T47D (cell line): Measurements from ENCODE around the gene ULK3.
"Not testable (repeated sequence)": the region's sequence is repeated elsewhere in the genome, so short reads cannot be mapped to it uniquely, and the experiment has no call there.

ENCODE experiments used
- DNase-seq, 2 experiments: peaks; one replicate each; pipeline versions ENCODE4 v3.0.0 to v3.0.0-alpha.2; 2011 to 2012; ENCODE audit warnings: low read depth in 1 of 2, low spot score in 1 of 2
- JUND ChIP-seq: IDR thresholded peaks from 2 replicates; pipeline ENCODE4 v1.6.1; 2012; ENCODE audit warnings: low read depth
- in situ Hi-C: cut with HindIII; loops from 2 replicates; pipeline ENCODE4 v1.10.0; 2016; ENCODE audit warnings: low sequenced_read_pairs, low pct_unique_long_range_greater_than_20kb

ULK3 gene, protein sequence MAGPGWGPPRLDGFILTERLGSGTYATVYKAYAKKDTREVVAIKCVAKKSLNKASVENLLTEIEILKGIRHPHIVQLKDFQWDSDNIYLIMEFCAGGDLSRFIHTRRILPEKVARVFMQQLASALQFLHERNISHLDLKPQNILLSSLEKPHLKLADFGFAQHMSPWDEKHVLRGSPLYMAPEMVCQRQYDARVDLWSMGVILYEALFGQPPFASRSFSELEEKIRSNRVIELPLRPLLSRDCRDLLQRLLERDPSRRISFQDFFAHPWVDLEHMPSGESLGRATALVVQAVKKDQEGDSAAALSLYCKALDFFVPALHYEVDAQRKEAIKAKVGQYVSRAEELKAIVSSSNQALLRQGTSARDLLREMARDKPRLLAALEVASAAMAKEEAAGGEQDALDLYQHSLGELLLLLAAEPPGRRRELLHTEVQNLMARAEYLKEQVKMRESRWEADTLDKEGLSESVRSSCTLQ

DNA sequence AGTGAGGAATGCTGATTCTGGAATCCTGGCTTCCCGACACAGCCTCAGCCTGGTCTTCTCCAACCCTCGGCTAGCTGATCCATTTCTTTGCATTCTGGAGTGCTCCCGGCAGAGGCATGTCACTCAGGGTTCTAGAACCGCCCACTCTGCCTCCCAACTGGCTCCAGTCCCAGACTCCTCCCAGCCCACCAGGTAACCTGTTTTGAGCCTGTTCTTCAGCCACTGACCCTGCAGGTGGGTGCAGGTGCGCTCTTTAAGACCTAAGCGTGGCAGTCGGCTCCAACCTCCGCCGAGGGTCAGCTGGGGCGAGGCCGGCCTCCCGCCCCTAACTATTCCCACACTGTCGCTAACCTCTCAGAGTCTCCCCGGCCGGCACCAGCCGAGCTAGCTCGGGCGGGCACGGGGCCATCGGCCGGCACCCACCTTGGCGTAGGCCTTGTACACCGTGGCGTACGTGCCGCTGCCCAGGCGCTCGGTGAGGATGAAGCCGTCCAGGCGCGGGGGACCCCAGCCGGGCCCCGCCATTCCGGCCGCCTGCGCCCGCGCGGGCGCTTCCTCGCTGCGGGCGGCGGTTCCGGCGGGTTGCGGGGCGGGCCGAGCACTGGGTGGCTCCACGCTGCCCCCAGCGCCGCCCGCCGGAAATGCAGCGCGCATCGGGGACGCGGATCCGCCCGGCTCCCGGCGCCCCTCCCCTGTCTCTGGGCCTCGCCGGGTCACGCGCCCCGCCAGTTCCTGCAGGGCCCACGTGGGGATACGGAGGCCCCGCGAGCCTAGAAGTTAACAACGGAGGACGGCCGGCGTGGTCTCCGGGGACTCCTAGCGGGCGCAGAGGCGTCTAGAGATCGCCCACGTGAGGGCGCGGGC, at the start of gene ULK3:
Gene ULK3, minus strand, starts transcription at position 576 of the 864 bp plus-strand sequence. Its CDS starts 51 bp downstream, at position 525.
- DNase-seq, result peak; percentile 93 to 97
- TF ChIP-seq JUND, result no peak
- in situ Hi-C loops, result no loop called here

DNA sequence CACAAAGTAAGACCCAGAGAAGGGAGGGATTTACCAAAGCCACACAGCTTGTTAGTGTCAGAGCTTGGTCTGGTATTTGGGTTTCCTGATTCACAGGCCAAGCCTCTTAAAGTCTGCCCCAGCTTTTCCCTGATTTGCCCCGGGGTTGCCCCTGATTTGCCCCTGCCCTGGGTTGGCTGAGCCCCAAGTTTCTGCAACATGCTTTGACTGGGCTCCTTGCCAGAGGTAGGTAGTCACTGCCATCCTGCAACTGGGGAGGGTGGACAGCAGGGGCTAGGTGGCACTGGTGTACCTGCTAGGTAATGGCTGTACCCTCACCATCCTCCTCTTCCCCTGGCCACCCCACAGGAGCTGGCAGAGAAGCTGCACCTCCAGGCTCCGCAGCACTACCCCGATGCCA, 49.4 kb upstream of the ULK3 start:
- in situ Hi-C loops, result no loop called here
- TF ChIP-seq JUND, result no peak
- no peak for DNase-seq

DNA sequence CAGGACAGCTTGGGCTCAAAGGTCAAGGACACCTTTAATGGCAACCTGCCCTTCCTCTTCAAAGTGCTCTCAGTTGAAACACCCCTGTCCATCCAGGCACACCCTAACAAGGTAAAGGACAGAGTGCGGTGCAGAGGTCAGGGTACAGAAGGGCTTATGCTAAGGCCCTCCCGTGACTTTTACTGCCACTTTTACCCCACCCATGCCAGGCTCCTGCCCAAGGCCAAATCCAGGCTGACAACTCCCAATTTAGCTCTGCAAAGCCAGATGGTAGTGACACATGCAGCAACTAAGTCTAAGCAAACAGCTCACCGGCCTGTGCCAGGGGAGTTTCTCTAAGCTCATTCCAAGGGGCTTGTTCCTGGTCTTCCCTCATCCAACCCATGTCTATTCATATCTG, 48.5 kb upstream of the ULK3 start:
- TF ChIP-seq JUND, result no peak
- no peak for DNase-seq
- in situ Hi-C loops, result no loop called here

DNA sequence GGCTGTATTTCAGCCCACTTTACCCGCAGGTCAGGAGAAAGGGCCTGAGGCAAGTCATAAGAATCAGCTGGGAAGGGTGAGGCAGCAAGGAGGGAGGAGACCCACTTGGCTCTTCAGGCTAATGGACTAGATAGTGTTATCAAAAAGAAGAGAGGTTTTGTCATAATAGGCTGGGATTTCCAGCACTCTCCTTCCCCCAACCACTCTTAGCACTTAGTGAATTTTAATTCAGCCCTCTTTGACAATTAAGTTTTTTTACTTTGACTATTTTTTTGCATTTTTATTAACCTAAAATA, 47.7 kb upstream of the ULK3 start:
- no peak for TF ChIP-seq JUND
- in situ Hi-C loops, result no loop called here
- no peak for DNase-seq

DNA sequence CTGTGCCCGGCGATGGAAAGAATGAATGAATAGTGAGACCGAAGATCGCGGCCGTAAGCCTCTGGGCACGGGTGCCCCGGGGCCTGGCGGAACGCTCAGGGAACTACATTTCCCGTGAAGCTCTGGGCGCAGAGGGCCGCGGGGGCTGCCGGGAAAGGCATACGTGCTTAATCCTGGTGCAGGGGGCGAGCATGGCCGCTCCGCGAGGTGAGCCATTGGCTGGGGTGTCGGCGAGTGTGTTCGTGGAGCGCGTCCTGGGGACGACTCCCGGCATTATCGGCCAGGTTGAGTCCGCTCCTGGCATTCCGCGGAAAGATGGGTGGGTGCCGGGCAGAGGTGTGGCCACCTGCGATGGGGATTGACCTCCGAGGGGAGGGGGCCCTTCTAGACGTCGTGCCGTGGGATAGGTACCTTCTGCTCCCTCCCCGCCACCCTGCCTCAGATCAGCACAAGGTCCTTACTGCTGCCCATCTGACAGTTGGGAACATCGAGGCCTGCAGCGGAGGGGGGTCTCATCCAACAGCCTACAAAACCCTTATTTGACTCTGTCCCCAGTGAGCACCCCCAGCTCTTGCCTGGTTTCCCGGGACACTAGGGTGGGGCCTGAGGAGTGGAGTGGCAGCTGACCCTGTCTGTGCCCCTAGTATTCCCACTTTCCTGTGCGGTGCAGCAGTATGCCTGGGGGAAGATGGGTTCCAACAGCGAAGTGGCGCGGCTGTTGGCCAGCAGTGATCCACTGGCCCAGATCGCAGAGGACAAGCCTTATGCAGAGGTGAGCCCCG, 47.1 kb upstream of the ULK3 start, which contains the start of gene MPI:
Gene MPI, plus strand, starts transcription at position 160 of the 782 bp plus-strand sequence. Its CDS starts 32 bp downstream, at position 192.
- TF ChIP-seq JUND, result no peak
- peak; percentile 79 to 93 for DNase-seq
- in situ Hi-C loops, result no loop called here

DNA sequence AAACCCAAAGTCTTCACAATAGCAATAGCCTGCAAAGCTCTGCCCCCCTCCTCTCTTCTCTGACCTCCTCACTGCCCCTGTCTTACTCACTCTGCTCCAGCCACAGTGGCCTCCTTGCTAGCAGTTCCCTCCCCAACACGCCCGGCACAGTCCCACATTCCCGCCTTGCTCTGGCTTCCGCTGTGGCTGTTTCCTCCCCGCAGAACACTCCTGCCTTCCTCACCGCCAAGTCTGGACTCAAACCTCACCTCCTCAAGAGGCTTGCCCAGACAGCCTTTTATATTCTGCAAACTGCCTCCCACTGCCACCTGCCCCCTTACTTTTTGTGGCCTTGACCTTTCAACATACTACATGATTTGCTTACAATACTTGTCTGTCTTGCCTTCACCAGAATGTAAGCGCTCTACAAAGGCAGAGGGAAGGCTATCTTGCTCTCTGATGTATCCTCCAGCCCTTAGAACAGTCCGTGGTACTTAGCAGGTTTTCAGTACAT, 46.5 kb upstream of the ULK3 start:
- no peak for TF ChIP-seq JUND
- peak in 1 of 2 experiments; percentile 25 for DNase-seq
- in situ Hi-C loops, result no loop called here

DNA sequence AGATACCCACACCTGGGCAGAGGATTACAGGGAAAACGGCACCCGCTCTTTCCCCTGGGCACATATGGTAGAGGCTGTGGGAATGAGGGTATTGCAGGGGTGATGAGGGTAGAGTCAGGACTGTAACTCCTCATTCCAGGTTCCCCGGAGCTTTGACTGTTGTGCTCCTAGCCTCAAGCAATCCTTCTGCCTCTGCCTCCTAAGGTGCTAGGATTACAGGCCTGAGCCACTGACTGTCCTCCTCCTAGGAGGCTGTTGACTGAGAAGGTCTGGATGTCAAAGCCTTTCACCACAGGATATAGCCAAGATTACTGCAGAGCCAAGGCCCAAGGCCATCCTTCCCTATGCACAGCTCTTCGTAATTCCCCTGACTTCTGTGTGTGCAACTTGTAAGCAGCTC, 45.8 kb upstream of the ULK3 start:
- in situ Hi-C loops, result no loop called here
- no peak for TF ChIP-seq JUND
- no peak for DNase-seq

DNA sequence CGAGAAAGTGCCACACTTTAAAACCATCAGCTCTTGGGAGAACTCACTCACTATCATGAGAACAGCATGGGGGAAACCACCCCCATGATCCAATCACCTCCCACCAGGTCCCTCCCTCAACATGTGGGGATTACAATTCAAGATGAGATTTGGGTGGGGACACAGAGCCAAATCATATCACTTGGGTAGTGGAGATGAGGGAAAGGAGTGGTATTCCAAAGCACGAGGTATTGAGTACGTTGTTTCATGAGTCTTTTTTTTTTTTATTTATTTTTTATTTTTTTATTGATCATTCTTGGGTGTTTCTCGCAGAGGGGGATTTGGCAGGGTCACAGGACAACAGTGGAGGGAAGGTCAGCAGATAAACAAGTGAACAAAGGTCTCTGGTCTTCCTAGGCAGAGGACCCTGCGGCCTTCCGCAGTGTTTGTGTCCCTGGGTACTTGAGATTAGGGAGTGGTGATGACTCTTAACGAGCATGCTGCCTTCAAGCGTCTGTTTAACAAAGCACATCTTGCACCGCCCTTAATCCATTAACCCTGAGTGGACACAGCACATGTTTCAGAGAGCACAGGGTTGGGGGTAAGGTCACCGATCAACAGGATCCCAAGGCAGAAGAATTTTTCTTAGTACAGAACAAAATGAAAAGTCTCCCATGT, 44.7 kb upstream of the ULK3 start:
- in situ Hi-C loops, result not testable (repeated sequence)

DNA sequence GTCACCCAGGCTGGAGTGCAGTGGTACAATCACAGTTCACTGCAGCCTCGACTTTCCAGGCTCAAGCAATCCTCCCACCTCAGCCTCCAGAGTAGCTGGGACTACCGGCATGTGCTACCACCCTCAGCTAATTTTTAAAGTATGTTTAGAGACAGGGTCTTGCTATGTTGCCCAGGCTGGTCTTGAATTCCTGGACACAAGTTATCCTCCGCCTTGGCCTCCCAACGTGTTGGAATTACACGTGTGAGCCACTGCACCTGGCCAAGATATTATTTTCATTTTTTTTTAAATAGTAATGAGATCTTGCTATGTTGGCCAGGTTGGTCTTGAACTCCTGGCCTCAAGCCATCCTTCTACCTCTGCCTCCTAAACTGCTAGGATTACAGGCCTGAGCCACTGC, 42.5 kb upstream of the ULK3 start:
- DNase-seq, result no peak
- TF ChIP-seq JUND, result no peak
- in situ Hi-C loops, result no loop called here

More for the DNA sequence above, 44.7 kb upstream of the ULK3 start:
- DNase-seq, result not testable (repeated sequence)

DNA sequence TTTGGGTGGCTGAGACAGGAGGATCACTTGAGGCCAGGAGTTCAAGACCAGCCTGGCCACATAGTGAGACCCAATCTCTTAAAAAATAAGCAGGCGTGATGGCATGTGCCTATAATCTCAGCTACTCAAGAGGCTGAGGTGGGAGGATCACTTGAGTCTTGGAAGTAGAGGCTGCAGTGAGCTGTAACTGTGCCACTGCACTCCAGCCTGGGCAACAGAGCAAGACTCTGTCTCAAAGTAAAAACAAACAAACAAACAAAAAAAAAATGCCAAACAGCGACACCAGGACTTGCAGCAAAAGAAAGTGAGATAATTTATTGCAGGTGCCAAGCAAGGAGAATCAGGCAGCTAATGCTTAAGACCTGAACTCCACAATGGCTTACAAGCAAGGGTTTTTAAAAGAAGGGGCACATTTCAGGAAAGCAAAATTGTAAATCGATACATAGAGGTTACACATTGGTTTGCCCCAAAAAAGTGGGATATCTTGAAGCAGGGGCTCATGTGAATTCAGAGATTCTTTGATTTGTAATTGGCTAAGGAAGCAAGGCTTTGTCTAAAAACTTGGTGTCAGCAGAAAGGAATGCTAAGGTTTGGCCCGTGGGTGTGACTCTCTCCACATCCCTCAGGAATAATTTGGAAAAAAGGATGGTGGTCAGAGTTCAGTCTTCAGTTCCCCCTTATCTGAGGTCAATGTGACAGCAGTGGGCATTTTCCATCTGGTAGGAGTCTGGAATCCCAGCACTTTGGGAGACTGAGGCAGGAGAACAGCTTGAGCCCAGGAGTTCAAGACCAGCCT, 41.7 kb upstream of the ULK3 start:
- in situ Hi-C loops, result no loop called here
- TF ChIP-seq JUND, result no peak
- no peak for DNase-seq

DNA sequence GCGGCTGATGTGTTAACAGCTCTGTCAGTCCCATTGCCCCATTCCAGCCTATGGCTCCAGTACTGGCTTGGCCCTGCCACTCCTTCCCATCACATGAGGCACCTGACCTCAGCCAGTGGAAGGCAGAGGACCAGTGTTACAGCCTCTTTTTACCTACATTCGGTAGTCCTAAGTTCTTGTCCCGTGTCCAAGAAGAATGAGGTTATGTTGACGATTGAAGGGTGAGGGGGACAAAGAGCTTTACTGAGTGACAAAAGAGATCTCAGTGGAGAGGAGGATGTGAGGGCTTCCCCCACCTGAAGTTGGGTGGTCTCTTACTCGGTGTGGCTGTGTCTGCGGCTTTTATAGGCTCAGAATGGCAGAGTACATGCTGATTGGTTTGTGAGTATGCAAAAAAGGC, 39.6 kb upstream of the ULK3 start:
- in situ Hi-C loops, result no loop called here
- no peak for TF ChIP-seq JUND
- DNase-seq, result no peak
